ENCODE data around the gene HPN. TPM values are rescaled to one million over a fixed set of nuclear protein-coding genes. Genes with fewer than 3 reads are reported as not detected.

The HPN gene
- total RNA-seq, 1 donor, result 0.10 TPM

GRCh38 chr19:35055715-35056179 is 14.2 kb downstream of the HPN start:
- no peaks in the 10 kb centered on the region for H3K27me3 ChIP-seq (ENCODE audit: insufficient read depth, low read length)
- H3K9me3 ChIP-seq (ENCODE audit: low read depth, low read length), result no peaks in the 10 kb centered on the region
- H3K4me3 ChIP-seq (ENCODE audit: low read length), result no peak overlapping the region
- no peaks in the 10 kb centered on the region for H3K4me1 ChIP-seq (ENCODE audit: insufficient read depth, low read length)

- no peaks in the 10 kb centered on the region for H3K4me1 ChIP-seq (ENCODE audit: insufficient read depth, low read length)
- no peak overlapping the region for H3K4me3 ChIP-seq (ENCODE audit: low read length)
- H3K9me3 ChIP-seq (ENCODE audit: low read depth, low read length), result no peaks in the 10 kb centered on the region
- no peaks in the 10 kb centered on the region for H3K27me3 ChIP-seq (ENCODE audit: insufficient read depth, low read length)
These were observed 15.1 kb downstream of the HPN start for GRCh38 chr19:35056513-35057063.

GRCh38 chr19:35058370-35058769 is 16.8 kb downstream of the HPN start:
- no peaks in the 10 kb centered on the region for H3K27me3 ChIP-seq (ENCODE audit: insufficient read depth, low read length)
- no peak overlapping the region for H3K4me3 ChIP-seq (ENCODE audit: low read length)
- no peaks in the 10 kb centered on the region for H3K9me3 ChIP-seq (ENCODE audit: low read depth, low read length)
- H3K4me1 ChIP-seq (ENCODE audit: insufficient read depth, low read length), result no peaks in the 10 kb centered on the region

- no peaks in the 10 kb centered on the region for H3K27me3 ChIP-seq (ENCODE audit: insufficient read depth, low read length)
- no peaks in the 10 kb centered on the region for H3K9me3 ChIP-seq (ENCODE audit: low read depth, low read length)
- H3K4me1 ChIP-seq (ENCODE audit: insufficient read depth, low read length), result no peaks in the 10 kb centered on the region
These were observed 17.7 kb downstream of the HPN start for GRCh38 chr19:35059006-35059798.

GRCh38 chr19:35059799-35060091 is 18.2 kb downstream of the HPN start:
- no peak overlapping the region for H3K4me3 ChIP-seq (ENCODE audit: low read length)
- H3K9me3 ChIP-seq (ENCODE audit: low read depth, low read length), result no peaks in the 10 kb centered on the region
- H3K4me1 ChIP-seq (ENCODE audit: insufficient read depth, low read length), result no peaks in the 10 kb centered on the region
- no peaks in the 10 kb centered on the region for H3K27me3 ChIP-seq (ENCODE audit: insufficient read depth, low read length)

More at GRCh38 chr19:35059006-35059798, 17.7 kb downstream of the HPN start:
- H3K4me3 ChIP-seq (ENCODE audit: low read length), result no peak overlapping the region

GRCh38 chr19:35060160-35060855 is 18.8 kb downstream of the HPN start:
- no peaks in the 10 kb centered on the region for H3K9me3 ChIP-seq (ENCODE audit: low read depth, low read length)
- H3K4me1 ChIP-seq (ENCODE audit: insufficient read depth, low read length), result no peaks in the 10 kb centered on the region
- H3K27me3 ChIP-seq (ENCODE audit: insufficient read depth, low read length), result no peaks in the 10 kb centered on the region

GRCh38 chr19:35061583-35062373 is 20.3 kb downstream of the HPN start:
- no peaks in the 10 kb centered on the region for H3K9me3 ChIP-seq (ENCODE audit: low read depth, low read length)
- no peak overlapping the region for H3K4me3 ChIP-seq (ENCODE audit: low read length)
- no peaks in the 10 kb centered on the region for H3K4me1 ChIP-seq (ENCODE audit: insufficient read depth, low read length)
- no peaks in the 10 kb centered on the region for H3K27me3 ChIP-seq (ENCODE audit: insufficient read depth, low read length)

More at GRCh38 chr19:35060160-35060855, 18.8 kb downstream of the HPN start:
- no peak overlapping the region for H3K4me3 ChIP-seq (ENCODE audit: low read length)

GRCh38 chr19:35062942-35063341 is 21.4 kb downstream of the HPN start:
- Histone ChIP-seq H3K27me3 (ENCODE audit: insufficient read depth, low read length) (no peaks in the 10 kb centered on the region), H3K4me1 (ENCODE audit: insufficient read depth, low read length) (no peaks in the 10 kb centered on the region), H3K9me3 (ENCODE audit: low read depth, low read length) (no peaks in the 10 kb centered on the region), H3K4me3 (ENCODE audit: low read length) (no peak overlapping the region)

- Histone ChIP-seq H3K4me3 (ENCODE audit: low read length) (no peak overlapping the region), H3K4me1 (ENCODE audit: insufficient read depth, low read length) (no peaks in the 10 kb centered on the region), H3K9me3 (ENCODE audit: low read depth, low read length) (no peaks in the 10 kb centered on the region), H3K27me3 (ENCODE audit: insufficient read depth, low read length) (no peaks in the 10 kb centered on the region)
These were observed 22.7 kb downstream of the HPN start for GRCh38 chr19:35063940-35064818.

- H3K27me3 ChIP-seq (ENCODE audit: insufficient read depth, low read length), result no peaks in the 10 kb centered on the region
- H3K4me3 ChIP-seq (ENCODE audit: low read length), result no peak overlapping the region
- H3K9me3 ChIP-seq (ENCODE audit: low read depth, low read length), result no peaks in the 10 kb centered on the region
- no peaks in the 10 kb centered on the region for H3K4me1 ChIP-seq (ENCODE audit: insufficient read depth, low read length)
These were observed 24.1 kb downstream of the HPN start for GRCh38 chr19:35065574-35065973.

- H3K4me1 ChIP-seq (ENCODE audit: insufficient read depth, low read length), result no peaks in the 10 kb centered on the region
- H3K9me3 ChIP-seq (ENCODE audit: low read depth, low read length), result no peaks in the 10 kb centered on the region
These were observed 24.6 kb downstream of the HPN start for GRCh38 chr19:35066121-35066520.

GRCh38 chr19:35066691-35067563 is 25.4 kb downstream of the HPN start:
- H3K9me3 ChIP-seq (ENCODE audit: low read depth, low read length), result no peaks in the 10 kb centered on the region
- no peak overlapping the region for H3K4me3 ChIP-seq (ENCODE audit: low read length)
- H3K4me1 ChIP-seq (ENCODE audit: insufficient read depth, low read length), result no peaks in the 10 kb centered on the region
- no peaks in the 10 kb centered on the region for H3K27me3 ChIP-seq (ENCODE audit: insufficient read depth, low read length)

More at GRCh38 chr19:35066121-35066520, 24.6 kb downstream of the HPN start:
- H3K27me3 ChIP-seq (ENCODE audit: insufficient read depth, low read length), result no peaks in the 10 kb centered on the region
- no peak overlapping the region for H3K4me3 ChIP-seq (ENCODE audit: low read length)

GRCh38 chr19:35068941-35069634 is 27.6 kb downstream of the HPN start:
- Histone ChIP-seq H3K27me3 (ENCODE audit: insufficient read depth, low read length) (no peaks in the 10 kb centered on the region), H3K4me3 (ENCODE audit: low read length) (no peak overlapping the region), H3K9me3 (ENCODE audit: low read depth, low read length) (no peaks in the 10 kb centered on the region), H3K4me1 (ENCODE audit: insufficient read depth, low read length) (no peaks in the 10 kb centered on the region)
